HG03060 (cell line): ENCODE results near the gene GPR26.

Experiments
- ATAC-seq: cut with Tn5 transposase; IDR thresholded peaks from one replicate; pipeline ENCODE4 v1.9.1; 2021; ENCODE audit warnings: low read depth, moderate number of reproducible peaks; ENCODE audit not compliant: unreplicated experiment

The GPR26 gene

DNA sequence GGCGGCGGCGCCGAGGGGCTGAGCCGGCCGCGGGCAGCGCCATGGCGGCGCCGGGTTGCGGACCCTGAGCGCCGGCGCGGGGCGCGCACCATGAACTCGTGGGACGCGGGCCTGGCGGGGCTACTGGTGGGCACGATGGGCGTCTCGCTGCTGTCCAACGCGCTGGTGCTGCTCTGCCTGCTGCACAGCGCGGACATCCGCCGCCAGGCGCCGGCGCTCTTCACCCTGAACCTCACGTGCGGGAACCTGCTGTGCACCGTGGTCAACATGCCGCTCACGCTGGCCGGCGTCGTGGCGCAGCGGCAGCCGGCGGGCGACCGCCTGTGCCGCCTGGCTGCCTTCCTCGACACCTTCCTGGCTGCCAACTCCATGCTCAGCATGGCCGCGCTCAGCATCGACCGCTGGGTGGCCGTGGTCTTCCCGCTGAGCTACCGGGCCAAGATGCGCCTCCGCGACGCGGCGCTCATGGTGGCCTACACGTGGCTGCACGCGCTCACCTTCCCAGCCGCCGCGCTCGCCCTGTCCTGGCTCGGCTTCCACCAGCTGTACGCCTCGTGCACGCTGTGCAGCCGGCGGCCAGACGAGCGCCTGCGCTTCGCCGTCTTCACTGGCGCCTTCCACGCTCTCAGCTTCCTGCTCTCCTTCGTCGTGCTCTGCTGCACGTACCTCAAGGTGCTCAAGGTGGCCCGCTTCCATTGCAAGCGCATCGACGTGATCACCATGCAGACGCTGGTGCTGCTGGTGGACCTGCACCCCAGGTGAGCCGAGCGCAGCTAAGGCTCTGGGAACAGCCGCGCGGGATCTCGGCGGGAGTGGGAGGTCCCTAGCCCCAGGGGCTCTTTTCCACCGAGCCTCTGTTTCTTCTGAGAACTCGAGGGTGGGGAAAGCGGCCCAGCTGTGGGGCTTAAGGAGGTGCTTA lies at the start of gene GPR26:
Gene GPR26 (plus strand): TSS at position 38 of the 919 bp plus-strand sequence. CDS start 53 bp downstream, at position 91.
- no peak for ATAC-seq

DNA sequence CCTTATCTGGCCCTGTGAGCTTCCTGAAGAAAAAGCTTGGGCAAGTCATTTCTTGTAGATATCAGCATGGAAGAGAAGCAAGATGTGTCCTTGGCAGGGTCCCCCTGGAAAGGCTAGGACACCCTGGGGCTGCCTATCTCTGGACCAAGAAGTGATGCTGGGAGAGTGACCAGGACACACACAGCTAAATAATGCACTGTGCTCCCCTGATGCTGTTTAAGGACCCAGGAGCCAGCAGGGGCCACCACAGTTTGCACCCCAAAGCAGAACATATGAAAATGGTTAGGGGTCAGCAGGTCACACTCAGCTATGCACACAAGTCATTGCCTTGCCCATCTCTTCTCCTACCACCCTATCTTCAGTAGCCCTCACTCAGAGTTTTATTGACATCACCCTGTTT lies 47.9 kb upstream of the GPR26 start:
- no peak for ATAC-seq

- no peak for ATAC-seq
These were observed 46.9 kb upstream of the GPR26 start for GRCh38 chr10:123619067-123619855.

GRCh38 chr10:123620621-123621020 lies 45.5 kb upstream of the GPR26 start:
- no peak for ATAC-seq

- no peak for ATAC-seq
These were observed 44.7 kb upstream of the GPR26 start for GRCh38 chr10:123621492-123621891.

DNA sequence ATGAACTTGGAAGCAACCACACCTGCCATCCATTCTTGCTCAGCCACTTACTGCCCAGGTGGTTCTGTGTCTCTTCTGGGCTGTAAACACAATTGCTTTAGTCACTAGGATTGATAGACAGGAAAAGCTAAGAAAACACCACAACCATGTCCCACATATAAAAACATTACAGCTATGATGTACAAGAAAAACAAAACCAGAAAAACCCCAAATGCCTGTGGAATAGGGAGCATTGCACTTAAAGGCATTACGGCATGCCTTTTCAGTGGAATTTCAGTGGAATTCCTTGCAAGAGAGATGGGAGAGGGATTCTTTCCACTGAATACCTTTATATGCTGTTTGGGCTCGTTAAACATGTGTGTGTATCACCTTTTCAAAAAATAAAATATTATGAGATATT lies 44.2 kb upstream of the GPR26 start:
- no peak for ATAC-seq

GRCh38 chr10:123622381-123622780 lies 43.8 kb upstream of the GPR26 start:
- ATAC-seq = no peak

DNA sequence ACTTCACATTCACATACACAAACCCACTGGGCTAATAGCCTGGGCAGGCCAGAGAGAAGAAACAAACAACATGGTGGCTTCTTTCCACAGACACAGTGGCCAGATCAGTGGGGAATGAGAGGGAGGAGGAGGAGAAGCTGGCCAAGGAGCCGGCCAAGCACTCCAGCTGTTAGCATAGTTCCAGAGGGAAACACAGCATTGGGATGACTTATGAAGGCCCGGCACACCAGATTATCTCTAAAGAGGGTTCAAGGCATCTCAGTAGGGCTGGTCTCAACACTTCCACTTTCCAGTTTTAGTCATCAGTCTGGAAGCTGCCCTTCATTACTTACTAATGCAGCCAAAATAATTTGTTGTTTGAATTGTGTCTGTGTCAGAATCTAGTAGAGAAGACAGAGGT lies 42.1 kb upstream of the GPR26 start:
- no peak for ATAC-seq

DNA sequence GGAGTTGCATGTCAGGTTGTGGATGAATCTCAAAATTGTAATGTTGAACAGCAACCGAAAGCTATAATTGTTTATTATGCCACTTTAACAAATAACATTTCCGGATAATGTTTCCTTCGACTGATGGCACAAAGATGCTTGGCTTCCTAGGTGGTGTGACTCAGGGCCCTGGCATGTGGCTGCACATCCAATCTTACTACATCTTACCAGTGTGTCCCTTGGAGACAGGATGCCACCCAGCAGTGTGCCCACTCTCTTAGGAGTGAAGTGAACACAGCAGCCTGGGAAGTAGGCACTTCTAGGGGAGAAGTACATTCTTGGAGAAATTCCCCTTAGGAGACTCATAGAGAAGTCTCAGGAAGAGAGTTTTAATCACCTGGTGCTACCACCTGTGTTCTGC lies 33.0 kb upstream of the GPR26 start:
- no peak for ATAC-seq

- ATAC-seq = no peak
These were observed 32.5 kb upstream of the GPR26 start for GRCh38 chr10:123633636-123634035.

- no peak for ATAC-seq
These were observed 31.9 kb upstream of the GPR26 start for GRCh38 chr10:123634221-123634620.

- ATAC-seq = no peak
These were observed 31.0 kb upstream of the GPR26 start for GRCh38 chr10:123635131-123635530.

DNA sequence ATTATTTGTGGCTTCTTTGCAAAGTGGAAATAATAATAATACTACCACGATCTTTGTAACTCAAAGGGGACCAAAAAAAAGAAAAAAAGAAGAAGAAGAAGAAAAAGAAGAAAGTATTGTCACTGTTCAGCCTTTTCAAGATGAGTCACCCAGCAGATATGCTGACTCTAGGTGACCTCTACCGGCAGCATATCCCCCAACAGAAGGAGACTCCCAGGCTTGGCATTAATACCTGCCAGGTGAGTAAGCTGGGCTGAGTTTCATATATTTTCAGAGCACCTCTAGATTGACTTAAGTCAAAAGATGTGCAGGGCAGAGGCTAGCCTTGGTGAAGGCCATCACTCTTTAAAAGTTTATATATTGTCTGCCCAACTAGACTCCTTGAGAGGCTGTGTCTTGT lies 30.4 kb upstream of the GPR26 start:
- no peak for ATAC-seq

DNA sequence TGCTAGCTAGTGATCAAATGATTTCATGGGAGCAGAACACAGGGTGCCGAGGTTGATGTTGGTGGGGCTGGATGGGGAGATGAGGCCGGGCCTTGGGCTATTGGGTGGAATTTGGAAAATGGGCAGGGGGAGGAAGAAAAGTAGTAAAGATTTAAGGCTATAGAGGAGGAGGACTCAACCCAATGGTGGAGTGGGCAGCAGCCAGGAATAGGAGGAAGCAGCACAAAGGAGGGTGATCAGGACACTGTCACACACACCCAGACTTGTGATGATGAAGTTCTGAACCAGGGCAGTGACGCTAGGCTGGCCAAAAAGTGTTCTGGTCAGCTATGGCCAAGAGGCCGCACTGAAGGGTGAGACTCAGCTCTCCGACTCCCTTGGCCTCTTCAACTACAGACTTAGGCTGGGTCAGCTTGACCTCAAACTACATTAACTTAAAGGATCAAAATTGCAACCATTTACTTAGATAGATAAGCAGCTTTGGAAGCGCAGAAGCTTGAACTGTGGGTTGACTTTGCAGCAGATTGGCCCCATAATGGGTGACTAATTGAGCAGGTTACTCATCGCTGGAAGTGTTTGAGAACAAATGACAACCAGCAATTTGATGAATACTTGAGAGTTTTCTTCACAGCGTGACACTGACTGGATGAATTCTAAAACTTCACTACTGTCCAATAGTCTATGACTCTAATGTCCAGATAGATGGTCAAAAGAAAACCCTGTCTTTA lies 29.4 kb upstream of the GPR26 start:
- ATAC-seq = no peak

DNA sequence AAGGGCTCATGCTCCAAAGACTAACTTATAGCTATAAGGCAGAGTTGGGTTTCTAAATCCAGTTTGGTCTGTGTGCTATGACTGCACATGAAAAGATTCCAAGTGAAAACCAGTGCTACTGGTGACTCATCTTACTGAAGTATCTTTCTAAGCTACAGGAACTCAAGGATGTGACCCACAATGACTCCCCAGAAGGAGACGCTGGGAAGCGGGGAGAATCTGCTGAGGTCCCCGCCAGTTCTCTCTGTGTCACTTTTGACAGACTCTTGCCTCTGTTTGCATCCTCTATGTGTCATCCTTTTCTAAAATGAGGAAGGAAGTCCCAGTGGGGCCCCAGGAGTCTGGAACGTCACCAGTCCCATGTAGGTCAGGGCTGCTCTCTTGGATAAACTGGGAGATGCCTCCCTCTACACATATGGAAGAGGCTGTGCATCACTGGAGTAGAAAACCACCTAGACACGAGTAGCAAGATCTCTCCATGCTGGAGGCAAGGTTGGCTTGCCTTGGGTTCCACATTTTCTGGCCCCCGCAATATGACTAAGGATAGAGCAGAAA lies 28.8 kb upstream of the GPR26 start:
- ATAC-seq = no peak

DNA sequence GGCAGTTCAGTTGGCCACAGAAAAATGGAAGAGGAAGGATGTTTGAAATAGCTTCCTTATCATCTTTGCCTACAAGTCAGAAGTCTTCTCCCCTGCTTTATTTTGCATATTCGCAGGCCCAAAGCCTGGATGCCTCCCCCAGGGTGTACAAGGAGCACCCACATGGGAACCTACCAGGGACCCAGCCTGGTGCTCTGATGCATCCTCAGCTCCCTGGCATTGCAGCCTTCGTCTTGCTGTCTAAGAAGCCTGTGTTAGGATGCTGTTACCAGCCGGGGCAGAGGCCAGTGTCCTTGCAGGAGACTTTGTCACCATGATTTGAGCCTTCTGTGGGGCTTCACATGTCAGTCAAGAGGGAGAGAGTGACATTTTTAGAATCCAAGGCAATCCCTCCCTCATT lies 27.0 kb upstream of the GPR26 start:
- ATAC-seq = no peak

DNA sequence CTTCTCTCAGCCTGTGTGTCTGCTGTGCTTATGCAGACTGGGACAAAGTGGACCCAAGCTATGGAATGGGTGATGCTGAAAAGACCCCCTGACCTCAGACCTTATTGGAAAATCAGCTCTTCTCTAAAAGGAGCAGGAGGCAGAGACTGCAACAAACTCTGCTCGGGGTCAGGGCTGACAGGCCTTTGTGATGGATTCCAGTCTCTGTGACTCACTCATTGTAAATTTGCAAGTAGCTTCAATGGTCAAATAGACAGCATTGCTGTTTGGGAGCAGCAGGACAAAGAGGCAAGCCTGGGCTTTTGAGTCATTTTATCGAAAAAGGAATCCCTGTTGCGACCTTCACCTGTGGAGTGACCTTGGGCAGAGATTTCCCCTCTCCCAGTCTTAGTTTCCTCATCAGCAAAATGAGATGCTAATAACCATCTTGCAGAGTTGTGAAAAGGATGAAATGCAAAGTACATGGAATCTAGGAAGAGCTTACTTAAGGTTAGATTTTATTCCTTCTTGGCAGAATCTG lies 26.1 kb upstream of the GPR26 start:
- ATAC-seq = no peak

- no peak for ATAC-seq
These were observed 23.9 kb upstream of the GPR26 start for GRCh38 chr10:123642293-123642692.

DNA sequence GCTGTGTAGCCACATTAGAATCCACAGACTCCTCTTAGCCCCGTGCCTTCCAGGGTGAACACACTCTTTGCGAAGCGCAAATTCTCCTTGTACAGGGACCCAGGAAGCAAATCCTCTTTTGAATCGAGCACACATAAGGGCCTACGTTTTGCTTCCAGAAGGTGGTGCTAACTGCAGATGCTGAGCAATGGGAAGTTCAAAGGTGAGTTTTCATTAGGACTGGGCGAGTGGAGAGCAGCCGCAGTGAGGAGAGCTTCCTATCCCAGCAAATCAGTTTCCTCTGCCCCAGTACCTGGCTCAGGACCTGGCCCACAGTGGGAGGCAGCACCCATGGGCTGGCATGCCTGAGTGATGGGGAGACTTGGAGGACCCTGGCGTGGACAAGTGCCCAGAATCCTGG lies 23.5 kb upstream of the GPR26 start:
- no peak for ATAC-seq

DNA sequence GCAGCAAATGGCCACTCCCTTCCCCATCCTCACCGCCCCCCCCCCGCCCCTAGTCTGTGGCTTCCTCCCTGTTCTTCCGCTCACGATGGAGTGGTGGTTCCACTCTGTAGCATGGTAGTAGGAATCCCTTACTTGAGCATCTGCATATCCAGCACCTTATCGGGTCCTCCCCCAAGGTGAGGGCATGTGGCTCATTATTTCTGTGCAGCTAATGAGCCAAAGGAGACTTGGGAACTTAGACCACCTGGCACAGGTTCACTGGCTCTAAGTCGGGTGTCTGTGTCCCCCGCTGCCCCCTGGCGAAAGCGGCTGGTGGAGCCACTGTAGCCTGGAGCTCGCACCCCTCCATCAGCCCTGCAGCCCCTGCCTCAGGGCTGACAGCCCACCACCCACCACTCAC lies 22.8 kb upstream of the GPR26 start:
- no peak for ATAC-seq
